Measurements from ENCODE around the gene MYEF2. TPM values are rescaled to one million over a fixed set of nuclear protein-coding genes. Genes with fewer than 3 reads are reported as not detected.

MYEF2 gene
- total and polyA plus RNA-seq, 3 donors from 2014 or later: 69.3 to 93.8 (median 69.9) TPM

DNA sequence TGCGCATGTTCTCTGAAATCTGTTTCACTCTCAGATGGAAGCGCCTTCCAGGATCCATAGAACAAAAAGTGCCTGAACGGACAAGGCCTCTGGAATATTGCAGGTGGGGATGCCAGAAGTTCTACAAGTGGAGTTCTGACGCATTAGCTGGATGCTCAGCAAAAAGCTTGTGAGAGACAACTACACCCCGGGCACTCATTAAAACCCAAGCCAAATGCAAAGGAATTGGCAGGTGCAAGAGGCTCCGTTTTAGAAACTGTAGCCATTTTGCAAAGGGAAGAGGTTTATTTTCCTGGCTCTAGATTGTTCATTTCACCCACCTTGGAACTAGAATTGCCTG, 92.5 kb downstream of the MYEF2 start:
- Histone ChIP-seq H3K4me1 (no peaks in the 10 kb centered on the region), H3K27ac (no peak overlapping the region), H3K4me3 (no peak overlapping the region), H3K36me3 (ENCODE audit: low read depth, missing control alignments) (no peaks in the 10 kb centered on the region), H3K27me3 (no peaks in the 10 kb centered on the region), H3K9me3 (no peaks in the 10 kb centered on the region)
- intact Hi-C loops (cut with DNase I; ENCODE audit: low total_unique reads): no loop called here
- TF ChIP-seq POLR2A (IDR thresholded peaks at IDR 0.05): no peak
- TF ChIP-seq, protein P1, sequence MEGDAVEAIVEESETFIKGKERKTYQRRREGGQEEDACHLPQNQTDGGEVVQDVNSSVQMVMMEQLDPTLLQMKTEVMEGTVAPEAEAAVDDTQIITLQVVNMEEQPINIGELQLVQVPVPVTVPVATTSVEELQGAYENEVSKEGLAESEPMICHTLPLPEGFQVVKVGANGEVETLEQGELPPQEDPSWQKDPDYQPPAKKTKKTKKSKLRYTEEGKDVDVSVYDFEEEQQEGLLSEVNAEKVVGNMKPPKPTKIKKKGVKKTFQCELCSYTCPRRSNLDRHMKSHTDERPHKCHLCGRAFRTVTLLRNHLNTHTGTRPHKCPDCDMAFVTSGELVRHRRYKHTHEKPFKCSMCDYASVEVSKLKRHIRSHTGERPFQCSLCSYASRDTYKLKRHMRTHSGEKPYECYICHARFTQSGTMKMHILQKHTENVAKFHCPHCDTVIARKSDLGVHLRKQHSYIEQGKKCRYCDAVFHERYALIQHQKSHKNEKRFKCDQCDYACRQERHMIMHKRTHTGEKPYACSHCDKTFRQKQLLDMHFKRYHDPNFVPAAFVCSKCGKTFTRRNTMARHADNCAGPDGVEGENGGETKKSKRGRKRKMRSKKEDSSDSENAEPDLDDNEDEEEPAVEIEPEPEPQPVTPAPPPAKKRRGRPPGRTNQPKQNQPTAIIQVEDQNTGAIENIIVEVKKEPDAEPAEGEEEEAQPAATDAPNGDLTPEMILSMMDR (IDR thresholded peaks at IDR 0.05): no peak
- DNase-seq: no peak
- WGBS, 2 donors: 77 to 82% methylated on average over 6 of the region's 6 CpGs

DNA sequence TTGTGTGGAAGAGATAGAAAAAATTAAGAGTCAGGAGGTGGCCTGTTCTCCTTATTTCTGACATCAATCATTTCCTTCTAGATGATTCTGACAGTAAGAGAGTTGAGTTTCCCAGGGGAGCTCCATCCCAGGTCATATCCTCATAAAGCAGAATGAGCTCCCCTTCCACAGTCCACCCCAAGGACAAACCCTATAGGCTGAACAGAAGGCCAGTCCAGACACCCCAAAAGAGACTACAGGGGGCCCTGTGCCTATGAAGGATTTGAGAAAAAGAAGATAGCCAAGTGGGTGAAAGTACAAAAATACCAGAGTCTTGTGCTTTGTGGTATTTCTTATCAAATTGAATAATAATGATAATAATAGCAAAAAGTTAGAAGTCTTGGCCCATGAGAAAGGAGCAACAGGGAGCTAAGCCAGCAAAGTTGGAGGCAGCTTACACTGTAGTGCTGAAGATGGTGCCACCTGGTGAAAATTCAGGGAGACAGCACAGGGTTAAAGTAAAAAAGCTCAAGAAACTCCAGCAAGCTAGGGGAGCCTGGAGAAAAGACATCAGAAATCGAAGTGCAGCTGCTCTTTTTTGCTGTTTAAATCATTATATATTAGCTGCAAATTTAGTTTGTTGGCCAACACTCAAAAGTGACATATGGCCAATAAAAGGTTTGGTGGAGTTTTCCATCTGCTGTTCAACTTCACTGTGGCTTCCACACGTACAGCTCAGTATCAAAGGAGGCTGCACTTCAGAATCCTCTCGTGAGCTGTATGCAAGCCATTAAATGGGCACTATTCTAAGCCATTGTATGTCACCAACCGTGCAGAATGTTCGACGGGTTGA, 93.1 kb downstream of the MYEF2 start:
- H3K4me3 ChIP-seq: no peak overlapping the region
- DNase-seq: peak; percentile 20
- no peaks in the 10 kb centered on the region for H3K4me1 ChIP-seq
- TF ChIP-seq, protein P1 (IDR thresholded peaks at IDR 0.05): peak in 2 of 3 experiments; percentile 28 to 38
- TF ChIP-seq POLR2A (IDR thresholded peaks at IDR 0.05): no peak
- WGBS, 2 donors: 62 to 68% methylated on average over 6 of the region's 6 CpGs
- H3K36me3 ChIP-seq (ENCODE audit: low read depth, missing control alignments): no peaks in the 10 kb centered on the region
- H3K9me3 ChIP-seq: no peaks in the 10 kb centered on the region
- intact Hi-C loops (cut with DNase I; ENCODE audit: low total_unique reads): no loop called here
- H3K27me3 ChIP-seq: no peaks in the 10 kb centered on the region
- H3K27ac ChIP-seq: no peak overlapping the region

Other genes starting within 250 kb of the MYEF2 start
- under 1 TPM in 1 of 2 donors, not detected in 1; 0.63 TPM for gene SLC24A5, start 57.3 kb downstream of the MYEF2 start, total RNA-seq
- gene SLC24A5, start 57.3 kb downstream of the MYEF2 start, polyA plus RNA-seq (ENCODE audit: insufficient read depth, low read depth, low replicate concordance): 1.8 TPM
- 1 to 10 TPM in 1 of 2 donors, under 1 TPM in 1; 0.25 to 1.0 TPM for gene CTXN2, start 13.4 kb upstream of the MYEF2 start, total RNA-seq
- 1.6 TPM for gene CTXN2, start 13.4 kb upstream of the MYEF2 start, polyA plus RNA-seq (ENCODE audit: insufficient read depth, low read depth, low replicate concordance)
- under 1 TPM; 0.55 to 0.62 TPM for gene SLC12A1, start 28.0 kb upstream of the MYEF2 start, total RNA-seq
- gene SLC12A1, start 28.0 kb upstream of the MYEF2 start, polyA plus RNA-seq (ENCODE audit: insufficient read depth, low read depth, low replicate concordance): 1.2 TPM
- 10 to 100 TPM; 76.1 to 95.4 TPM for gene DUT, start 153.1 kb upstream of the MYEF2 start, total RNA-seq
- gene DUT, start 153.1 kb upstream of the MYEF2 start, polyA plus RNA-seq (ENCODE audit: insufficient read depth, low read depth, low replicate concordance): 72.9 TPM

Measured in testis (tissue), 3 donors.